Stomach smooth muscle (tissue), 2 donors: Measurements from ENCODE around the gene RNPC3.
"Not testable (repeated sequence)": the region's sequence is repeated elsewhere in the genome, so short reads cannot be mapped to it uniquely, and the experiment has no call there.

Experiments used
- H3K27ac ChIP-seq: one replicate; pipeline ENCODE4 v1.7.0; 2013; ENCODE audit warnings: mild to moderate bottlenecking, low read length, inconsistent platforms
- H3K27me3 ChIP-seq, 2 donors: one replicate each; pipeline ENCODE4 v1.7.0; 2013; ENCODE audit warnings: low read length in 2 of 2; ENCODE audit not compliant: insufficient read depth in 2 of 2, control insufficient read depth in 1 of 2
- H3K36me3 ChIP-seq, 2 donors: one replicate each; pipeline ENCODE4 v1.7.0; 2013; ENCODE audit warnings: low read length in 2 of 2; ENCODE audit not compliant: control insufficient read depth in 2 of 2, insufficient read depth in 2 of 2
- H3K4me1 ChIP-seq: one replicate; pipeline ENCODE4 v1.7.0; 2013; ENCODE audit warnings: low read length; ENCODE audit not compliant: control insufficient read depth, insufficient read depth
- H3K4me3 ChIP-seq, 2 donors: one replicate each; pipeline ENCODE4 v1.7.0; 2013; ENCODE audit warnings: low read length in 2 of 2
- H3K9ac ChIP-seq, 2 donors: one replicate each; pipeline ENCODE4 v1.7.0; 2013; ENCODE audit warnings: low read length in 2 of 2, mild to moderate bottlenecking in 1 of 2
- H3K9me3 ChIP-seq, 2 donors: one replicate each; pipeline ENCODE4 v1.7.0; 2013; ENCODE audit warnings: low read length in 2 of 2; ENCODE audit not compliant: control insufficient read depth in 2 of 2
- donor health status: healthy.
- donor health status: Pancreatic carcinoma.

Gene RNPC3

DNA sequence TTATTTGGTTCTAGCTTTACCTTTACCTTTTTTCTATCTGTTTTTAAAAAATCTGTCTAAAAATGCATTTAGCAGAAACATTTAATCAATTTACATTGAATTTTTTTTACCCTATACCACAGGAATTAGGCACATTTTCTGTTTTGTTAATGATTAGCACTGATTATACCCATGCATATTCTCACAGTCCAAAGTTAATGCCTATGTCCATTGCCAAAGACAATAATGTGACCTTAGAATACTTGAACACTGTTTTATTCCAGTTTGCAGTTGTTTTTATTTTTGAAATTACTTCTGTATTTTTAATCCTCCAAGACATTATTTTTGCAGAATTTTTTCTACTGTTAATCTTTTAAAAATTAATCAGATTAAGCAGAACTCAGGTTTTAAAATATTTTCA is 34.9 kb downstream of the RNPC3 start:
- Histone ChIP-seq H3K36me3 (peaks cover 0 to 9% of the 10 kb centered on the region in 2 donors), H3K27ac (no peak overlapping the region), H3K27me3 (no peaks in the 10 kb centered on the region), H3K9ac (no peak overlapping the region), H3K4me1 (no peaks in the 10 kb centered on the region), H3K9me3 (no peaks in the 10 kb centered on the region), H3K4me3 (no peak overlapping the region)

DNA sequence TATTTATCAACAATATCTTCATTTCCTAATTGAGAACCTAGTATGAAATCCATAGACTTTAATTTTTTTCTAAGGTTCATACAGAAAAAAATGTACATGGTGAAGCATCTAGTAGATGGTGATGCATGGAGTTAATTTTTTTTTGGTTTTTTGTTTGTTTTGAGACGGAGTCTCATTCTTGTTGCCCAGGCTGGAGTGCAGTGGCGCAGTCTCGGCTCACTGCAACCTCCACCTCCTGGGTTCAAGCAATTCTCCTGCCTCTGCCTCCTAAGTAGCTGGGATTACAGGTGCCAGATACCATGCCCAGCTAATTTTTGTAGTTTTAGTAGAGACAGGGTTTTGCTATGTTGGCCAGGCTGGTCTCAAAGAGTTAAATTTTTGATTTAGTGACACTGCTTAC is 35.6 kb downstream of the RNPC3 start:
- not testable (repeated sequence) for H3K4me1 ChIP-seq, H3K9me3 ChIP-seq, H3K36me3 ChIP-seq, H3K27ac ChIP-seq, H3K4me3 ChIP-seq, H3K27me3 ChIP-seq, H3K9ac ChIP-seq

DNA sequence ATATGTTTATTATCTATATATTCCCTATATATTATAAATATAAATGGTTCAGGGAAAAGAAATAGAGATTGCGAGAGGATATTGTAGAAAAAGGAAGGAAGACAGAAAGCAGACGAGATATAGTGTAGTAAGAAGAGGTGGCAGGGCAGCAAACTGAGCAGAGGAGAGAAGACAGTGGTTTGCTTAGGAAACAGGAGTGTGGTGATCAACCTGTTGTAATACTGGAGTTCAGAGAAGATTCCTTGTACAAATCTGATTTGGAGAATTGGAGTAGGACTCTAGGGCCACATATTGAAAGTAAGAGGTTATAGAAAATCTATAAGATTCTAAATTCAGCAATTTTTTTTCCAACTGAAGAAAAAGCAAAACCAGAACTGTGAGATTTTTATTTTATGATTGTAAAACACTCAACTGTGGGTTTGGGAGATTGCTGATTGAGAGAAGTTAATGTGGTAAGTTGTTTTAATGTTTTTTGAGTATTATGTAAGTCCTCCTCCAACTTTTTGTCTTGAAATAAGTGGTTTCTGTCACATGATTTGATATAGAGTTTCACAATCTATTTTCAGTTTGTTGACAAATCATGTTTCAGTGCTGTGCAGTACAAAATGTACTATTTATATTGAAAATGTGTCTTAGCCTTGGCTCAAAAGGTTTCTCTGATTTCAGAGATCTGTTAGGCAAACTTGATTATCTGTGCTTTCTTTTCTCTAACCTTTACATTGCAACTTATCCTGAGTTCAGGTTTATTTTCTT is 36.3 kb downstream of the RNPC3 start:
- Histone ChIP-seq H3K4me3 (no peak overlapping the region), H3K9ac (no peak overlapping the region), H3K27me3 (no peaks in the 10 kb centered on the region), H3K27ac (no peak overlapping the region), H3K36me3 (peaks cover 0 to 3% of the 10 kb centered on the region in 2 donors), H3K9me3 (no peaks in the 10 kb centered on the region), H3K4me1 (no peaks in the 10 kb centered on the region)

DNA sequence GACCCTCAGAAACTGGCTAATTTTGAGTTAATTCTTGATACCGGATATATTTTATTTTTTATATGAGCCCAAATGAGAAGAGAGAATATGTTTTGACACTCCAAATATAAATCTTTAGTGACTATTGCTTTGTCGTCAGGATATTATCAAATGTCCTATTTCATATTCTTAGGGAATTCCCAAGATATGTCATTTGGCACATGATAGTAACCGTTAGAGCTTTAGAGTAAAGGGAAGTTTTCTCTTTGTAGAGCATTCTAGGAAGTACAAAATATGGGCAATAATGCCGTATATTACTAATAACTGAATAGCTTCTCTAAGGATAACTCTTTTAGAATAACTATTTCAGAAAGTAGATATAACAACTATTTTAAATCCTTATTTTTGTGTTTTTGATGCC is 37.6 kb downstream of the RNPC3 start:
- H3K36me3 ChIP-seq: no peaks in the 10 kb centered on the region
- H3K4me1 ChIP-seq: no peaks in the 10 kb centered on the region
- no peak overlapping the region for H3K27ac ChIP-seq
- no peak overlapping the region for H3K4me3 ChIP-seq
- no peaks in the 10 kb centered on the region for H3K27me3 ChIP-seq
- H3K9ac ChIP-seq: no peak overlapping the region
- no peaks in the 10 kb centered on the region for H3K9me3 ChIP-seq

DNA sequence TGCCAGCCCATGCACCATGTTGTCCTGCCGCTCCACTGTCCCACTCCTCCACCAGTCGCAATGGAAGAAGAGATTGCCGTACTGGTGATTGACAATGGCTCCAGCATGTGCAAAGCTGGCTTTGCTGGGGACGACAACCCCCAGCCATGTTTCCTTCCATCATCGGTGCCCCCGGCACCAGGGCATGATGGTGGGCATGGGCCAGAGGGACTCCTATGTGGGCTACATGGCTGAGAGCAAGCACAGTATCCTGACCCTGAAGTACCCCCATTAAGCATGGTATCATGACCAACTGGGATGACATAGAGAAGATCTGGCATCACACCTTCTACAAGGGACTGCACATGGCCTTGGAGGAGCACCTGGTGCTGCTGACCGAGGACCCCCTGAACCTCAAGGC is 44.0 kb downstream of the RNPC3 start:
- H3K36me3 ChIP-seq: peaks cover 0 to 4% of the 10 kb centered on the region in 2 donors
- no peak overlapping the region for H3K9ac ChIP-seq
- no peaks in the 10 kb centered on the region for H3K27me3 ChIP-seq
- no peaks in the 10 kb centered on the region for H3K9me3 ChIP-seq
- no peak overlapping the region for H3K27ac ChIP-seq
- H3K4me3 ChIP-seq: no peak overlapping the region
- no peaks in the 10 kb centered on the region for H3K4me1 ChIP-seq

DNA sequence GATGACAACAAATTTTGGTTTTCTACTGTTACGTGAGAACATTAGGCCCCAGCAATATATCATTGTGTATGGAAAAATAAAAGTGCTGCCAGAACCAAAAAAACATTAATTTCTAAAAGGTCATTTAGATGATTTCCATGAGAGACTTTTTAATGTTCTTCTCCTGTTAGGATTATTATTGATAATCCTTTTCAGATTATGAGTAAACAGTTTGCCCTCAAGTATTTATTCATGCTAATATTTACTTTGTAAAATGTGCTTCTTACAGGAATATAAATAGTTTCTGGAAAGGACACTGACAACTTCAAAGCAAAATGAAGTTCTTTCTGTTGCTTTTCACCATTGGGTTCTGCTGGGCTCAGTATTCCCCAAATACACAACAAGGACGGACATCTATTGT is 45.8 kb downstream of the RNPC3 start, which contains the start of gene AMY2B:
Gene AMY2B, plus strand, starts transcription at position 301 of the 400 bp plus-strand sequence. Its CDS starts 14 bp downstream, at position 315.
- H3K27me3 ChIP-seq, H3K27ac ChIP-seq, H3K36me3 ChIP-seq, H3K9me3 ChIP-seq, H3K4me1 ChIP-seq, H3K9ac ChIP-seq, H3K4me3 ChIP-seq: not testable (repeated sequence)

DNA sequence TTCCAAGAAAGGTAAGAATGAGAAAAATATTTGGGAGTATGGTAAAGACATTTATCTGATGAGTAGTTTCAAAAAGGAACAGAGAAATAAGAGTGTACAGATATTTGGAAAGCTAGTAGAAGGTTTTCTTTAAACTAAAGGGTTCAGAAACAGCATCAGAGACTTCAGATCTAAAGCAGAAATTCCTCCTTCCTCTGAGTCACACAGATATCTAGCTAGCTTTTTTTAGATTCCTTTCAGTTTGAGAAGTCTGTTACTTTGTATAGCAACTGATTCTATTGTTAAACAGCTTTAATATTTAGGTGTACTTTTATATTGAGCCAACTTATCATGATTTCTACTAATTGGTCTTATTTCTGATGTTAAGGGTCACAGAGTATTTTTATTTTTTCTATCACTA is 50.6 kb downstream of the RNPC3 start:
- Histone ChIP-seq H3K4me3 (no peak overlapping the region), H3K9ac (no peak overlapping the region), H3K27me3 (no peaks in the 10 kb centered on the region), H3K9me3 (no peaks in the 10 kb centered on the region), H3K36me3 (no peaks in the 10 kb centered on the region), H3K4me1 (no peaks in the 10 kb centered on the region), H3K27ac (no peak overlapping the region)

DNA sequence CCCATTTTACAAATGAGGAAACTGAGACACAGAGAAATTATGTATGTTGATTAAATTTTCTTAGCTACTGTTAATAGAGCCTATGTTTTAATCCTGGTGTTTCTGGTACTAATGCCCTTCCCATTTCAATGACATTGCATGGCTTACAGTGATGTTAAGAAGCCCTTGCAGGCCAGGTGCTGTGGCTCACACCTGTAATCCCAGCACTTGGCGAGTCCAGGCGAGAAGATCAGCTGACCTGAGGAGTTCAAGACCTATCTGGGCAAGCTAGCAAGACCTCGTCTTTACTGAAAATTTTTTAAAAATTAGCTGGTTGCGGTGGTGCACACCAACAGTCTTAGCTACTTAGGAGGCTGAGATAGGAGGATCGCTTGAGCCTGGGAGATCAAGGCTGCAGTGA is 51.3 kb downstream of the RNPC3 start:
- not testable (repeated sequence) for H3K36me3 ChIP-seq, H3K27ac ChIP-seq, H3K27me3 ChIP-seq

DNA sequence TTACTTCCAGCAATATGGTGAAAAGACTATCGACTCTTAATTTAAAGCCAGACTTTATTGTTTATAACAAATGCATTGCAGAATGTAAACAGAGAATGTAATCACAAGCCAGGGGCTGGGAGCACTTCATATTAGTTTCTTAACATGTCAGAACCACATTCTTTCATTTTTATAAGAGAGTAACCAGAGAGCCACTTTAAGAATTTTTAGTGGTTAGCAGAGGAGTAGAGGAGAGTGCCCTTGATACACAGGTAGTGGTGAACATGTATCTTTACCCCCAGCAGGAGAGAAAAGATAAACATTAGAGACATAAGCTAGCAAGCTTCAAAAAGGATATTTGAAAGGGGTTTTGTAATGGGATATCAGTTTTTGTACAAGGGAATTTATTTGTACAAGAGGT is 57.0 kb downstream of the RNPC3 start:
- H3K9me3 ChIP-seq: no peaks in the 10 kb centered on the region
- no peak overlapping the region for H3K27ac ChIP-seq
- H3K27me3 ChIP-seq: no peaks in the 10 kb centered on the region
- no peaks in the 10 kb centered on the region for H3K4me1 ChIP-seq
- no peak overlapping the region for H3K9ac ChIP-seq
- no peaks in the 10 kb centered on the region for H3K36me3 ChIP-seq
- no peak overlapping the region for H3K4me3 ChIP-seq

More for the DNA sequence above, 51.3 kb downstream of the RNPC3 start:
- not testable (repeated sequence) for H3K9me3 ChIP-seq, H3K9ac ChIP-seq, H3K4me3 ChIP-seq, H3K4me1 ChIP-seq

DNA sequence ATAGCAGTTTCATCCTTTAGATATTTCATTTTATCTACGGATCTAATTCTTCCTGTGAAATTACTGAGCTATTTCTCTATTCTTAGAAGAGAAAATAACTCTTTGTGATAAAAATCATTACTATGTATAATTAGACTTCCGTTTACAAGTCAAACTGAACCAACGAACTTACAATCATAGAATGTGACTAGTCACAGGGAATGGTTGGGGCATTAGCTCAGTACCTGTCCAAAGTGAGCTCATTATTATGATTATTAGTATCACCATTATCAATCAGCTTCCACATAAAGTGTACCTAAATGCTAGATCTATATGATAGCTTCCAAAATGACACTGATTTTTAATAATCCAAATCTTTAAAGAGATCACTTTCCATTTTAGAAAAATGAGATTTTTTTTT is 58.4 kb downstream of the RNPC3 start:
- H3K9me3 ChIP-seq: no peaks in the 10 kb centered on the region
- no peak overlapping the region for H3K27ac ChIP-seq

DNA sequence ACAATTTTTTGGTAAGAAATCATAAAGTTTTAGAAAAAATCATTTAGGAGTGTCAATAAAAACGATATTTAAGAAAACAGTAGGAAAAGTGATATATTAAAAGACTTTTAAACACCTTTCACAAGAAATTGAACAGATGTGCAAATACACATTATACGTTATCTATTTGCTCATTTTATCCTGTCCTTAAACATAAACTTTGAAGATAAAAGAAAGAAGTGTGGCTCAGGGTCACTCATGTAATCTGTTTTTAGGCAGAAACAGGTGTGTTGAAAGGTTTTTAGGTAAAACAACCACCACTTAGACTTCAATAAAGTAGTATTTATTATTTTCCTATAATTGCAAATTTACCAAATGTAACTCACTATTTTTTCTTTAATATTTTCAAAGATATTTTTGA is 59.0 kb downstream of the RNPC3 start:
- Histone ChIP-seq H3K27me3 (no peaks in the 10 kb centered on the region), H3K36me3 (no peaks in the 10 kb centered on the region), H3K9ac (no peak overlapping the region), H3K9me3 (no peaks in the 10 kb centered on the region), H3K4me3 (no peak overlapping the region), H3K27ac (no peak overlapping the region), H3K4me1 (no peaks in the 10 kb centered on the region)

More for the DNA sequence above, 58.4 kb downstream of the RNPC3 start:
- Histone ChIP-seq H3K27me3 (no peaks in the 10 kb centered on the region), H3K4me3 (no peak overlapping the region), H3K9ac (no peak overlapping the region), H3K36me3 (no peaks in the 10 kb centered on the region), H3K4me1 (no peaks in the 10 kb centered on the region)
